Endodermal cell (in vitro differentiated cells): ENCODE results near the gene TMED1. TPM values are rescaled to one million over a fixed set of nuclear protein-coding genes. Genes with fewer than 3 reads are reported as not detected.

Experiments used
- DNase-seq: peaks from one replicate; pipeline ENCODE4 v3.0.0-alpha.2; 2017
- H3K27ac ChIP-seq: 2 replicates; pipeline ENCODE4 v1.5.1; 2013; ENCODE audit warnings: mild to moderate bottlenecking, low read depth, low read length, moderate library complexity
- H3K27me3 ChIP-seq: 2 replicates; pipeline ENCODE4 v1.6.1; 2013; ENCODE audit warnings: mild to moderate bottlenecking, low read length, moderate library complexity; ENCODE audit not compliant: insufficient read depth, control insufficient read depth, poor library complexity, severe bottlenecking
- H3K36me3 ChIP-seq: 2 replicates; pipeline ENCODE4 v1.7.0; 2013; ENCODE audit warnings: mild to moderate bottlenecking, low read length, moderate library complexity; ENCODE audit not compliant: control insufficient read depth, insufficient read depth
- H3K4me1 ChIP-seq: one replicate; pipeline ENCODE4 v1.7.0; 2013; ENCODE audit warnings: low read length; ENCODE audit not compliant: control insufficient read depth, insufficient read depth
- H3K4me3 ChIP-seq: 2 replicates; pipeline ENCODE4 v1.5.1; 2013; ENCODE audit warnings: mild to moderate bottlenecking, low read length, moderate library complexity
- H3K9ac ChIP-seq: 2 replicates; pipeline ENCODE4 v1.6.1; 2013; ENCODE audit warnings: mild to moderate bottlenecking, low read length, moderate library complexity; ENCODE audit not compliant: poor library complexity, severe bottlenecking; ENCODE audit errors: extremely low read depth
- H3K9me3 ChIP-seq: 2 replicates; pipeline ENCODE4 v1.6.1; 2013; ENCODE audit warnings: mild to moderate bottlenecking, low read length, moderate library complexity; ENCODE audit not compliant: control insufficient read depth
- H3K27ac Mint-ChIP-seq: 2 replicates; pipeline ENCODE4 v1.8.0; 2020; ENCODE audit warnings: mixed read lengths
- H3K27me3 Mint-ChIP-seq: 2 replicates; pipeline ENCODE4 v1.8.0; 2021; ENCODE audit warnings: mild to moderate bottlenecking, mixed read lengths; ENCODE audit not compliant: insufficient read depth
- H3K36me3 Mint-ChIP-seq: 2 replicates; pipeline ENCODE4 v1.8.0; 2020; ENCODE audit warnings: low read depth, mixed read lengths
- H3K4me1 Mint-ChIP-seq: 2 replicates; pipeline ENCODE4 v1.8.0; 2020; ENCODE audit warnings: mixed read lengths
- H3K4me3 Mint-ChIP-seq: 2 replicates; pipeline ENCODE4 v1.8.0; 2020; ENCODE audit warnings: mild to moderate bottlenecking, moderate library complexity, mixed read lengths
- H3K9me3 Mint-ChIP-seq: 2 replicates; pipeline ENCODE4 v1.8.0; 2020; ENCODE audit warnings: mild to moderate bottlenecking, mixed read lengths
- CTCF ChIP-seq: fragments of 200-600 bp; sonication (generic); conservative IDR thresholded peaks from 2 replicates; pipeline ENCODE4 v1.5.0; 2021; ENCODE audit warnings: antibody characterized with exemption, mild to moderate bottlenecking
- WGBS, 2 experiments: methylation state at CpG; one replicate each; pipeline versions ENCODE4 v1.1.5 to v1.1.7; 2013; ENCODE audit warnings: missing lambda C conversion rate in 2 of 2, mixed read lengths in 1 of 2; ENCODE audit not compliant: insufficient coverage in 1 of 2, insufficient read length in 1 of 2; 5-methylcytosine and 5-hydroxymethylcytosine counted together
- total RNA-seq, 2 donors: library from RNA; stranded (reverse); fragmentation: NEBNext Ultra II Directional in 1 of 2; extraction: Animal tissue kit (Norgen Biotek cat#: 25700) in 1 of 2; gene quantifications; 2 replicates in 1 of 2; 3 replicates in 1 of 2; pipeline ENCODE4 v1.2.1, GENCODE V29; 2021

Gene TMED1
- total RNA-seq, 2 donors from 2014 or later: 19.7 to 34.5 TPM

GRCh38 chr19:10850631-10851030 lies 14.6 kb upstream of the TMED1 start:
- peaks cover 21% of the 10 kb centered on the region for H3K27me3 Mint-ChIP-seq
- no peaks in the 10 kb centered on the region for H3K36me3 ChIP-seq
- H3K9me3 Mint-ChIP-seq: peaks cover 12% of the 10 kb centered on the region
- no peak overlapping the region for H3K4me3 ChIP-seq
- no peak overlapping the region for H3K27ac ChIP-seq
- peaks cover 9% of the 10 kb centered on the region for H3K9me3 ChIP-seq
- no peaks in the 10 kb centered on the region for H3K4me1 Mint-ChIP-seq
- no peak overlapping the region for H3K4me3 Mint-ChIP-seq
- DNase-seq: no peak
- WGBS, 2 experiments: 89 to 92% methylated on average over 4 to 5 of the region's 5 CpGs
- H3K27me3 ChIP-seq: no peaks in the 10 kb centered on the region
- H3K27ac Mint-ChIP-seq: no peak overlapping the region
- no peaks in the 10 kb centered on the region for H3K4me1 ChIP-seq
- no peak overlapping the region for H3K9ac ChIP-seq
- TF ChIP-seq CTCF: no peak
- H3K36me3 Mint-ChIP-seq: no peaks in the 10 kb centered on the region

- peaks cover 9% of the 10 kb centered on the region for H3K9me3 ChIP-seq
- Mint-ChIP-seq H3K27me3 (peaks cover 27% of the 10 kb centered on the region), H3K4me3 (no peak within 1 kb of the TSS), H3K27ac (no peak within 1 kb of the TSS), H3K9me3 (peaks cover 12% of the 10 kb centered on the region), H3K4me1 (no peaks in the 10 kb centered on the region), H3K36me3 (no peaks in the 10 kb centered on the region)
- no peak for TF ChIP-seq CTCF
- H3K27ac ChIP-seq: no peak within 1 kb of the TSS
- no peak within 1 kb of the TSS for H3K9ac ChIP-seq
- H3K36me3 ChIP-seq: no peaks in the 10 kb centered on the region
- no peaks in the 10 kb centered on the region for H3K4me1 ChIP-seq
- DNase-seq: no peak
- no peak within 1 kb of the TSS for H3K4me3 ChIP-seq
- WGBS, 2 experiments: 82 to 88% methylated on average over 9 to 13 of the region's 14 CpGs
- H3K27me3 ChIP-seq: no peaks in the 10 kb centered on the region
These were observed 12.3 kb upstream of the TMED1 start, which contains the start of gene C19orf38 for GRCh38 chr19:10848230-10848856. Gene C19orf38 (plus strand): TSS chr19:10848415. CDS start chr19:10848509, 94 bp downstream.

GRCh38 chr19:10846500-10847202 lies 10.6 kb upstream of the TMED1 start:
- H3K9me3 ChIP-seq: peaks cover 9% of the 10 kb centered on the region
- TF ChIP-seq CTCF: no peak
- WGBS, 2 experiments: 90 to 100% methylated on average over 1 of the region's 2 CpGs
- no peak overlapping the region for H3K4me3 ChIP-seq
- Mint-ChIP-seq H3K27ac (no peak overlapping the region), H3K9me3 (peaks cover 12% of the 10 kb centered on the region), H3K4me1 (no peaks in the 10 kb centered on the region), H3K27me3 (peaks cover 25% of the 10 kb centered on the region), H3K4me3 (no peak overlapping the region), H3K36me3 (no peaks in the 10 kb centered on the region)
- H3K27me3 ChIP-seq: no peaks in the 10 kb centered on the region
- H3K9ac ChIP-seq: no peak overlapping the region
- no peaks in the 10 kb centered on the region for H3K4me1 ChIP-seq
- no peaks in the 10 kb centered on the region for H3K36me3 ChIP-seq
- no peak for DNase-seq
- no peak overlapping the region for H3K27ac ChIP-seq
